ENCODE data around the gene ESYT3. TPM values are rescaled to one million over a fixed set of nuclear protein-coding genes. Genes with fewer than 3 reads are reported as not detected.

Gene ESYT3
- total and polyA plus RNA-seq, 4 donors, result under 0.01 to 0.07 (median 0.05) TPM

GRCh38 chr3:138459619-138460535, 25.5 kb downstream of the ESYT3 start:
- TF ChIP-seq YY1 (IDR thresholded peaks at IDR 0.05), result no peak
- TF ChIP-seq FOXA2 (IDR thresholded peaks at IDR 0.05), result no peak
- TF ChIP-seq, protein P1, sequence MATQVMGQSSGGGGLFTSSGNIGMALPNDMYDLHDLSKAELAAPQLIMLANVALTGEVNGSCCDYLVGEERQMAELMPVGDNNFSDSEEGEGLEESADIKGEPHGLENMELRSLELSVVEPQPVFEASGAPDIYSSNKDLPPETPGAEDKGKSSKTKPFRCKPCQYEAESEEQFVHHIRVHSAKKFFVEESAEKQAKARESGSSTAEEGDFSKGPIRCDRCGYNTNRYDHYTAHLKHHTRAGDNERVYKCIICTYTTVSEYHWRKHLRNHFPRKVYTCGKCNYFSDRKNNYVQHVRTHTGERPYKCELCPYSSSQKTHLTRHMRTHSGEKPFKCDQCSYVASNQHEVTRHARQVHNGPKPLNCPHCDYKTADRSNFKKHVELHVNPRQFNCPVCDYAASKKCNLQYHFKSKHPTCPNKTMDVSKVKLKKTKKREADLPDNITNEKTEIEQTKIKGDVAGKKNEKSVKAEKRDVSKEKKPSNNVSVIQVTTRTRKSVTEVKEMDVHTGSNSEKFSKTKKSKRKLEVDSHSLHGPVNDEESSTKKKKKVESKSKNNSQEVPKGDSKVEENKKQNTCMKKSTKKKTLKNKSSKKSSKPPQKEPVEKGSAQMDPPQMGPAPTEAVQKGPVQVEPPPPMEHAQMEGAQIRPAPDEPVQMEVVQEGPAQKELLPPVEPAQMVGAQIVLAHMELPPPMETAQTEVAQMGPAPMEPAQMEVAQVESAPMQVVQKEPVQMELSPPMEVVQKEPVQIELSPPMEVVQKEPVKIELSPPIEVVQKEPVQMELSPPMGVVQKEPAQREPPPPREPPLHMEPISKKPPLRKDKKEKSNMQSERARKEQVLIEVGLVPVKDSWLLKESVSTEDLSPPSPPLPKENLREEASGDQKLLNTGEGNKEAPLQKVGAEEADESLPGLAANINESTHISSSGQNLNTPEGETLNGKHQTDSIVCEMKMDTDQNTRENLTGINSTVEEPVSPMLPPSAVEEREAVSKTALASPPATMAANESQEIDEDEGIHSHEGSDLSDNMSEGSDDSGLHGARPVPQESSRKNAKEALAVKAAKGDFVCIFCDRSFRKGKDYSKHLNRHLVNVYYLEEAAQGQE (IDR thresholded peaks at IDR 0.05), result no peak
- no peak for TF ChIP-seq ATF3 (IDR thresholded peaks at IDR 0.05)
- TF ChIP-seq HNF4G (IDR thresholded peaks at IDR 0.05), result no peak
- TF ChIP-seq HNF4A (conservative IDR thresholded peaks at IDR 0.05), result no peak
- TF ChIP-seq CTCF (IDR thresholded peaks at IDR 0.05; ENCODE audit: low read depth, low read length, missing input control), result no peak
- no peak for TF ChIP-seq SP1 (IDR thresholded peaks at IDR 0.05)
- no peak for TF ChIP-seq RXRA (IDR thresholded peaks at IDR 0.05)
- no peak for TF ChIP-seq EGR1 (IDR thresholded peaks at IDR 0.05; ENCODE audit: low read depth in 2 of 2)
- peak; percentile 27 for DNase-seq (ENCODE audit: low spot score)
- Histone ChIP-seq H3K9ac (ENCODE audit: low read depth in 1 of 2, low read length in 2 of 2) (no peak overlapping the region), H3K4me1 (ENCODE audit: control insufficient read depth in 4 of 4, insufficient read depth in 4 of 4, low read length in 3 of 4) (no peaks in the 10 kb centered on the region), H3K4me3 (ENCODE audit: low read depth in 1 of 3, low read length in 3 of 3) (no peak overlapping the region), H3K27me3 (ENCODE audit: control insufficient read depth in 4 of 4, insufficient read depth in 4 of 4, low read length in 3 of 4) (peaks cover 0 to 2% (median 0%) of the 10 kb centered on the region in 4 donors), H3K27ac (ENCODE audit: low read depth in 1 of 2, low read length in 2 of 2) (no peak overlapping the region), H3K36me3 (ENCODE audit: control insufficient read depth in 4 of 4, insufficient read depth in 3 of 4, low read depth in 1 of 4, low read length in 3 of 4) (no peaks in the 10 kb centered on the region), H3K9me3 (ENCODE audit: control insufficient read depth in 4 of 4, low read length in 3 of 4) (no peaks in the 10 kb centered on the region)
- WGBS, result 92% methylated on average over 15 of the region's 15 CpGs

- DNase-seq (ENCODE audit: low spot score), result peak; percentile 24
- TF ChIP-seq CTCF (IDR thresholded peaks at IDR 0.05; ENCODE audit: low read depth, low read length, missing input control) (no peak), FOXA1 (IDR thresholded peaks at IDR 0.05) (no peak), FOXA2 (IDR thresholded peaks at IDR 0.05) (no peak), RXRA (IDR thresholded peaks at IDR 0.05) (no peak), YY1 (IDR thresholded peaks at IDR 0.05) (no peak), JUND (IDR thresholded peaks at IDR 0.05) (no peak), TAF1 (conservative IDR thresholded peaks at IDR 0.05) (no peak), HNF4A (conservative IDR thresholded peaks at IDR 0.05) (no peak), SP1 (IDR thresholded peaks at IDR 0.05) (no peak), GABPA (IDR thresholded peaks at IDR 0.05 in 1 of 2, conservative IDR thresholded peaks at IDR 0.05 in 1 of 2) (no peak), MAX (IDR thresholded peaks at IDR 0.05) (no peak), EGR1 (IDR thresholded peaks at IDR 0.05; ENCODE audit: low read depth in 2 of 2) (no peak), HNF4G (IDR thresholded peaks at IDR 0.05) (no peak), RAD21 (IDR thresholded peaks at IDR 0.05) (no peak), NR2F2 (IDR thresholded peaks at IDR 0.05) (no peak)
- TF ChIP-seq, protein P1 (IDR thresholded peaks at IDR 0.05), result no peak
Observed at GRCh38 chr3:138460536-138461205, 26.3 kb downstream of the ESYT3 start.

More at GRCh38 chr3:138460536-138461205, 26.3 kb downstream of the ESYT3 start:
- H3K36me3 ChIP-seq (ENCODE audit: control insufficient read depth in 4 of 4, insufficient read depth in 3 of 4, low read depth in 1 of 4, low read length in 3 of 4), result no peaks in the 10 kb centered on the region
- no peak overlapping the region for H3K9ac ChIP-seq (ENCODE audit: low read depth in 1 of 2, low read length in 2 of 2)
- no peak overlapping the region for H3K27ac ChIP-seq (ENCODE audit: low read depth in 1 of 2, low read length in 2 of 2)
- no peaks in the 10 kb centered on the region for H3K4me1 ChIP-seq (ENCODE audit: control insufficient read depth in 4 of 4, insufficient read depth in 4 of 4, low read length in 3 of 4)
- H3K27me3 ChIP-seq (ENCODE audit: control insufficient read depth in 4 of 4, insufficient read depth in 4 of 4, low read length in 3 of 4), result peaks cover 0 to 2% (median 0%) of the 10 kb centered on the region in 4 donors
- H3K9me3 ChIP-seq (ENCODE audit: control insufficient read depth in 4 of 4, low read length in 3 of 4), result no peaks in the 10 kb centered on the region
- 82% methylated on average over 8 of the region's 8 CpGs for WGBS
- no peak overlapping the region for H3K4me3 ChIP-seq (ENCODE audit: low read depth in 1 of 3, low read length in 3 of 3)

Data from liver (tissue), 9 donors.